HG03571 (cell line): ENCODE results near the gene DNM3.
"Not testable (repeated sequence)": the region's sequence is repeated elsewhere in the genome, so short reads cannot be mapped to it uniquely, and the experiment has no call there.

Experiments used
- ATAC-seq: cut with Tn5 transposase; IDR thresholded peaks from one replicate; pipeline ENCODE4 v1.9.1; 2021; ENCODE audit not compliant: unreplicated experiment

Gene DNM3

DNA sequence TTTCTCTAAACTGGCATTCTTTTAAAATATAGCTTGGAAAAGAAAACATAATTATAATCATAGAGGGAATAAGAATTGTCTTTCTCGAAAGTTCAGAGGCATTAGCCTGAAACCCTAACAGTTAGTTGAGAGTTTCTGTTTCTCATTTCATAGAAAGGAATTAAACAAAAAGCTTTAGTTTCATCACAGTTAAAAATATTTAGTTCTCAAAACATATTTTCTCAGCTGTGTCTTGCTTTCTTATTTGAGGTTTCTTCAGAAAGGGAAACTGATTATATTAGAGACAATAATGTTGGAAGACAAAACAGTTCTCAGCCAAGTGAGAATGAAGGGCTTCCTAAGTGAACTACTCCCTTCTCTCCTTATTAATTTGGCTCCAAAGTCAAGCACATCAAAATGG lies 503.8 kb downstream of the DNM3 start:
- no peak for ATAC-seq

GRCh38 chr1:172347416-172347815 lies 506.1 kb downstream of the DNM3 start:
- ATAC-seq = no peak

DNA sequence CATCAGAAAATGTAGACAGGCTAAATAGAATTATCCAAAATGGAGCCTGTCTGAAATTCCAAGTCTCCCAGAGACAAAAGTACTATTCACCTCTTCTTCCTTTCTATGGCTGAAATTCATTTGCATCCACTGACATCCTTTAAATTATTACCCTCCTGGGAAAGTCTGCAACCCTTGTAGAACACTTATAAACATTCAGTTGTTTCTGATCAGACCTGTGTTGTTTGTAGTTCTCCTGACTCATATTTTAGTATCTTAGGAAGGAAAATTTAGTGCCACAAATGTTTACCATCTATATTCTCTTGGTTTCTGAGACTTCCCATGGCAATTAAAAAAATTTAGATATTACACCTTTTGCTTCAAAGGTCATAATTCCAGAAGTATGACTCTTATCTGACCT lies 509.6 kb downstream of the DNM3 start:
- no peak for ATAC-seq

DNA sequence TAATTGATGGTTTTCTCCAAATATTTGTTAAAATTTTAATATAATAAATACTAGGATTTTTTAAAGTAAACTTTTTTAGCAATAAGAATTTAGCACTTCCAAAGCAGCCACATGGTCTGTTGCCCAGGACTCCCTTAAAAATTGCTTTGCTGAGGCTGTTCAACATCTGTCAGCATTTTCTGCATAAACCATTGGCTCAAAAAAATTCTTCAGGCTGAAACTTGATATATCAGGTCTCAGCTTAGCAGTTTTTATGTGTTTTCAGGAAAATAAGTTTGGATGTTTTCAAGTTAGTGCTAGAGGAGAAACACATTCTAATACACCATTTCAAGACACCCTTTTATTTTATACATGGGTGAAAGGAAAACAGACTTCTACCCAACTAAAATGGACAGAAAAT lies 510.0 kb downstream of the DNM3 start:
- ATAC-seq = no peak

DNA sequence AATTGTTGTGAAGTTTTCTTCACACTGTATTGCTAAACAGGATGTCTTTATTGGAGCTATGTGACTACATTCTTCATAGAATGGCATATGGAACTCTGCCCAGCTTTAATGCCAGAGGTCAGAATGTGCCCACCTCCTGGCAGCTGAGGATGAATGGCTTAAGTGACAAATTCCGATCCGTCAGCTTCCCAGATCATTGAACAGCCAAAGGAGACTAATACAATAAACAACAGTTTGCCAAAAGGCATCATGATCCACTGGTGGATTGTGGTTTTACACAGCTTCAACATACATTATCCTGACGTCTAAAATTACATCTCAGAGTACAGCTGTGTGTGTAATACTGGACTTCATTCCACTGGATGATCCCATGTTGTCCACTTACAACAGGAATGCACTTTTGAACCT lies 510.5 kb downstream of the DNM3 start:
- ATAC-seq = no peak

DNA sequence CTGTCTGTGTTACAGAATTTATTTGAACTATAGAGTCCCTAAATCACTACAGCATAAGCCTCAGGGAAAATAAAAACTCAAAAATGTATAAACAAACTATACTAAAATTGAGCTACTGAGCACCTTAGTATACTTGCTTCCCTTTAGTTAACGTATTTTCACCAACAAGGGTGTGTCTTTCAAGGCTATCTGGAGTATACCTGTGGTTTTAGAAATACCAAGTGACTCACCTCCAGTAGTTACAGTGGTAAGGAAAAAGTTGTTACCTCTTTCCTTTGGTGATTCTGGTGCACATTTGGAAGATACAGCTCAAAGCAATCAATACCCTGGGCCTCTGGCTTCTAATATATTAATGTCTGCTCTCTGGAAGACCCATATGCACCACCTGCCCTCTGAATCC lies 511.1 kb downstream of the DNM3 start:
- ATAC-seq = no peak

GRCh38 chr1:172354291-172355274 lies 513.3 kb downstream of the DNM3 start:
- no peak for ATAC-seq

- no peak for ATAC-seq
Observed at GRCh38 chr1:172356620-172357019, 515.3 kb downstream of the DNM3 start.

GRCh38 chr1:172357753-172358385 lies 516.6 kb downstream of the DNM3 start:
- ATAC-seq = peak; percentile 1

DNA sequence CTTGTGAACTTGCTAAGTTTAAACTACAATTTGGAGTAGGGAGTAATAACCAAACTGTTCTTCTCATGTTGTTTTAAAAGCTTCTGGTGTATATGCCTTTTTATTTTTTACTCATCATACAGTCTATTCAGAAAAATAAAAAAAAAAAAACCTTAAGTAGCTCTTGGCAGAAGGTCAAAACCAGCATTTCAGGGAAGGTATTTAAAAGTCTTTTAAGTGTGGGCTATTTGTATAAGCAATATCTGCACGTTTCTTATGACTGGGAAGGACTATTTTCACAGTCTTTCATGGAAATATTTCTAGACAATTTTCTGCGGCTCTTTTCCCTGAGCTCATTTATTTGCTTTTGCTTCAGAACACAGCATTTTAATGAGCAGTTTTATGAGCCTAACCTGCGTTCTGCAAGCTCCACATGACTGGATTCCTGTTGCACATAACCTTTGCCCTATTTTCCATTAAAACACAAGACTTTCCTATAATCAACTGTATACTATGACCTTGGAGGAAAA lies 518.2 kb downstream of the DNM3 start:
- ATAC-seq = no peak

DNA sequence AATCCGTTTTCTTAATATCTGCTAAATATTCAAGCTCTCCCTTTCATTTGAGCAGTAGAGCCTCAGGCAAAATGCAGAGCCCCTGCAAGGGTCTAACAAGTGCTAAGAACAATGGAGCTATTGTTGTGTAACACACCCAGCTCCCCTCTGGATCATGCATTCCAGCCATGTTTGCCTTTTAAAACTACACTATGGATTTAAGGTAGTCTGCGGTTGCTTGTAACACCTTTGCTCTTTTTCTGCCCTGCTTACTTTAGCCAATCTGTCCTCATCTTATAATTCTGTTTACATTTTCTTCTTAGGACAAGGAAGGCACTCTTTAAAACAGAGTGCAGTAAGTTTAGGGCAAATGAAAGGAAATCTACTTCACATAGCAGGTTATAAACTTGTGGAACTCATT lies 519.2 kb downstream of the DNM3 start:
- ATAC-seq = no peak

DNA sequence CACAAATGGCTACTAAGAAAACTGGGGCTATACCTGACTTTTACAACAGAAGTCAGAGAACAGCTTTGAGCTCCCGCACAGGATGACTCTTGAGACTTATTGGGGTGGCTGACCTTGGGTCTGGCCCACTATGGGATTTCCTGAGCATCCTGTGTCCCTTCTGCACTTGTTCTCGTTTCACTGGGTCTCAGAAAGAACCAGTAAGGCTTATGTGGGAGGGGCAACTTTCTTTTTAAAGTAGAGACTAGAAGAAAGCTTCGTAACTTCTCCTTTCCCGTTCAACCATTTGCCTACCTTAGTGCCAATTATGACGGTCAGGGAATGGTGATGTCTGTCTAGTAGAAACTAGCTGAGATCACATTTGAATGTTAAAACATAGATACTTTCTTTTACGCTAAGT lies 519.7 kb downstream of the DNM3 start:
- no peak for ATAC-seq

DNA sequence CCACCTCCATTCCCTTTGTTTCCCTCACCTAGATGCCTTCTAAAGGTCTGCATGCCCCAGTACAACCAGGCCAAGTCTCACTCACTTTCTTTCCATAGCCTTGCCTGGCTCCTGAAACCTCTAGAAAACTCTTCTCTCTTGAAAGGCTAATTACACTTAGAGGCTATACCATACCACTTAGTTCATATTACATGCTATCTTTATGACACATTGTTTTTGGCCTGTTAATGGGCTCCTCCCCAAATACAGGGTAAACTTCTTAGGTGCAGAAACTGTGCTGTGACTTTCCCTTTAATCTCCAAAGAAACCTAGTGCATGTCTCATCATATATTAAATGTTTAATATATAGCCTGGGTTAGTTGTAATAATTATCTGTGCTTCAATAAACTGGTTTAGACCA lies 522.6 kb downstream of the DNM3 start:
- no peak for ATAC-seq

GRCh38 chr1:172371646-172372045 lies 530.3 kb downstream of the DNM3 start:
- not testable (repeated sequence) for ATAC-seq

DNA sequence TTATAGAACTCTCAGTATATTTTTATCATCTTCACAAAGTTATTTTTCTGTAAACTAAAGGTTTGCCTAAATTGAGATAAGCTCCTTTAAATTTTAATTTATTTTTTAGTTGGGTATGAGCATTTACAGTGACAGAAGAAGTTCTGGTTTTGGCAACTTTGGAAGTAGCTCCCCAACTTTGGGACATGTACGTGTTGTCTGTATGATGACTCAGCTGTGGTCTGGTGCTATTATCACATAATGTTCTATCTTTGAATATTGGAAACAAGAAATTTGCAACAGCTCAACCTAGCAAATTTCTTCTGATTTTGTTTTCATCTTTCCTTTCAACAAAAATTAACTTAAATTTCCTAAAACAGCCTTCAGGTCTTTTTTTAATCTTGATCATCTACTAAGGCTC lies 532.6 kb downstream of the DNM3 start:
- no peak for ATAC-seq

GRCh38 chr1:172375211-172375631 lies 533.9 kb downstream of the DNM3 start:
- ATAC-seq = no peak

DNA sequence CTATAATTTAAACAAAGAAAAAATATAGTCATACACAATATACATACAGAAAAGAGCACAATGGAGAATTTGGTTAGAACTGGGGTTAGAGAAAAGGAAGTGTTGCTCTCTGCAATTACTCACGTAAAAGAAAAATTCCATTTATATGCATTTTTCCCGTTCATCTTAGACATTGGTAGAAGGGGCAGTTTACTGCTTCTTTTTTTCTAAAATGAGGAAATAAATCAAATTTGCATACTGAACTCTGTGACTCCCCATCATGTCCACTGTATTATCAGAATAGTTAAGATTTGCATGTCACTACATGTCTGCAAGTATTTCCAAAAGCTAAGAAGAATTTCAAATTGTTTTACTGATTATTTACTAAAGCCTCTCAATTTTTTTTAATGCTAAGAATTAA lies 535.1 kb downstream of the DNM3 start:
- ATAC-seq = no peak

DNA sequence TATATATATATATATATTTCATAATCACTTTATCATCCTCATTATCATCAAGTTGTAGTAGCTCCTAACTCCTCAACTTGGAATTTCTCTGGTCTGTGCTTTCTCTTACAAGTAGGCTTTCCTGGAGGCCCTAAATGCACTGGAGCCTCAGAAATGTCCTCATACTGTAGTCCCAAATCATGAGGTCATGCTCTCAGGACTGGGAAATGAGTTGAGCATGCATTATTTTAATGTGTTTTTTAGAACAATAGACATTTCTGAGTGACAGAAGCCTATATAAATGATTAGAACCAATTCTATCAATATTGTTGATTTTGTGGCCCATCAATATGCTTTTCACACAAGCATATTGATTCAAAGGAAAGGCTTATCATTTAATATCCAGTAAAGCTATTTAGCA lies 536.3 kb downstream of the DNM3 start:
- ATAC-seq = no peak

DNA sequence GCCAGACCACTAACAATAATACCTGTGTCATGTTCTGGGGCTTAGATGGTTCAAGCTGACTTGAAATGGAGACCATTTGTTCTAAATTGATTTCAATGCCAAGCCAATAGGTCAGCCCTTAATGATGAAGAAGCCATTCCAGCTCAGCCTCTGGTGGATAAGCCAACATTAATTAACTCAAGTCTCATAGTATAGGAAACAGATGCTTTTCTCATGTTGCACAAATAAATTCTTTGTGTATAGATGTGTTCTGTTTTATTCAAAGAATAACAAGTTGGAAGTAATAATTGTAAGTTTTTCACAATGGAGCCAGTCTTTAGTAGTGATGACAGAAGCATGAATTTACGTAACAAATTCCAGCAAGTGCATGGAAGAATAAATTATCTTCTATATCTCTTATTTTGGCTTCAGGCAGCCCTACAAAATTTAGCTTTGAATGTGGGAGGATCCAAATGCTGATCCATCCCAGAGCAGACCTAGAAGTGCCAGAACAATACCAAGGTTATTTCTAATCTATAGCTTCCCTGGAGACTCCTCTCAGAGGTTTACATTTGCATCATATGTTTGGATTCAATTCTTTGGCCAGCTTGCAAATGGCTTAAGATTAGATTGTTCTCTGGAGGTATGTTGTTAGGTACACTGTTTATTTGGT lies 536.9 kb downstream of the DNM3 start:
- no peak for ATAC-seq

DNA sequence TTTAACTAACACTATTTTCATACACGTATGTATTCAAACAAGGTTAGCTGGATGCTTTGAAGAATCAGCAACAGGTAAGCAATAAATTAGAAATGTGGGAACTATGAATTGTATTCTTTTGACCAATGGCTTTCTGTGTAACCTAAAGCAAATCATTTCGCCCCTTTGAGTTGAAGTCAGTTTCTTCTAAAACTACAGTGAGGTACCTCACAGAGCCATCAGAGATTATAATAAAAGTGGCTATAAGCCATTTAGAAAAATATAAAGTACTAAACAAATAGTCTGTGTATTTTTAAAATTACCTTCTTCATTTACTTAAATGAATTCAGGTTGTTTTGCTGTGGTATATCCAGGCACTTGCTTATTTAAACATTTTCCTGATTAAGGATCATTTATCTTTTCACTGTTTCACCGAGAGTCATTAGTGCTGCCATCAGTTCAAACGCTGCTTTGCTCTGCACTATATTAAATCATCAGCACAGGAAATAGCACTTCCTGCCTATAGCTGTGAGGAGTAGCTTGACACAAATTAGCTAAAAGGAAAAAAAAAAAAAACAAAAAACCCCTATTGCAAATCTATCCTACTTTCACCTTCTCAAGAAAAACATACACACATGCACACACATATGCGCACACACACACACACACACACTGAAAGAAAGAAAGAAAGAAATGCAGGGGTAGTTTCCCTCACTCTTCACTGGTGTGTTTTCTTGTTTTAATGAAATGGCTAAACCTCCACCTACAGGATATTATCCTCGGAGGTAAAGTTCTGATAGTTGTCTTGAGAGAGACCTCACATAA lies 539.3 kb downstream of the DNM3 start:
- ATAC-seq = peak; percentile 97

DNA sequence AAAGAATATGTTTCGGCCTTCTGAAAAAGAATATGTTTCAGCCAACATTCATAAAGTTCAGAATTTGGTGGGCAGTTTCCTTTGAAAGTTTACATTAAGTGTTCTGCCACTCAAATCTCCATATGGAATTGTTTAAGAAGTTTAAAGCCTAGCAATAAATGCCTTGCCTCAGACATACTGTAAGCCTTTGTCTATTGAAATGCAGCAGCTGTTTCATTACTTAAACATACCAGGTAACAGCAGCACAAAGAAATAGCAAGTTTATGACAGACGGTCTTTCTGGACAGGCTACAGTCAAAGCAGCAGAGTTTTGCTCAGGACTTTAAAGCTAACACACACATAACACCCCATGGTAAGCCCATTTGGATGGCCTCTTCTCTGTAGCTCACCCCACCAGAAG lies 540.6 kb downstream of the DNM3 start:
- ATAC-seq = no peak
